GM12878 (cell line): ENCODE data around the gene PRRC2B.

Experiments
- ASH2L ChIP-seq: fragments of 300-600, 200-600 bp; sonication (generic); IDR thresholded peaks from 2 replicates; pipeline ENCODE4 v1.6.1; 2017; ENCODE audit warnings: low read depth, mild to moderate bottlenecking, borderline replicate concordance
- CHD2 ChIP-seq: IDR thresholded peaks from 2 replicates; pipeline ENCODE4 v1.6.1; 2011; ENCODE audit warnings: low read depth, low read length, improper control_type of control experiment, borderline replicate concordance
- POLR2A ChIP-seq: IDR thresholded peaks from 2 replicates; pipeline ENCODE4 v1.6.1; 2011; ENCODE audit warnings: low read depth, mild to moderate bottlenecking, low read length
- TARDBP ChIP-seq: IDR thresholded peaks from 2 replicates; pipeline ENCODE4 v1.6.1; 2016; ENCODE audit warnings: borderline replicate concordance
- TF ChIP-seq, protein P1 (sequence below): fragments of 450-650 bp; IDR thresholded peaks from 2 replicates; pipeline ENCODE4 v1.6.1; 2017; ENCODE audit warnings: mild to moderate bottlenecking, moderate library complexity

DNA sequence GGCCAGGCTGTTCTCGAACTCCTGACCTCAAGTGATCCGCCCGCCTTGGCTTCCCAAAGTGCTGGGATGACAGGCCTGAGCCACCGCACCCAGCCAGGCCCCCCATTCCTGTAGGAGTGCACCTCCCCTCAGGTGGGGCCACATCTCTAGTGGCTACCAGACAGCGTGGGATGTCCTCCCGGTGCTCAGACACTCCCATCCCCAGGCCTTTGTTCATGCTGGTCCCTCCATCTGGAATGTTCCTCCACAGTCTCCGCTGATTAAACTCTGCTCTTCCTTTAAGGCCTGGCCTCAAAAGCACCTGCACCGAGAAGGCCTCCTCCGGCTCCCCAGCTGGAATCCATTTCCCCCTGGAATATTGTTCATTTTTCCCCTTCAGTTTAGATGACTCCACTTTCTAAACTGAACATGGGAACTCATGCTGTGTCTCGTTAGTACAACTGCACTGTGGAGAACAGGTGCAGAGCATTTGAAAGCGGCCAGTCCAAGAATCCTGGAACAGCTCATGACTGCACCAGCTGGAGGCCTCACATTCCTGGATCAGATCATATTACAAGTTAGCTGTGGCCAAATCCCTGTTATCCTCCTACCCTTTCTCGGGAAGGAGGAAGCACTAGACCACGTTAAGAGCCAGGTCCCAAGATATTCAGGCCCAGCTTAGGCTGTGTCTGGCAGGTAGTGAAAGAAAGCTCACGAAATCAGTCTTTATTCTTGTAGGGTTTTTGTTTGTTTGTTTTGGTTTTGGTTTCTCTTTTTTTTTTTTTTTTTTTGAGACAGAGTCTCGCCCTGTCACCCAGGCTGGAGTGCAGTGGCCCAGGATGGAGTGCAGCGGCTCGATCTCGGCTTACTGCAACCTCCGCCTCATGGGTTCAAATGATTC lies 10.8 kb upstream of the PRRC2B start:
- no peak for TF ChIP-seq CHD2
- no peak for TF ChIP-seq ASH2L
- TF ChIP-seq, protein P1, sequence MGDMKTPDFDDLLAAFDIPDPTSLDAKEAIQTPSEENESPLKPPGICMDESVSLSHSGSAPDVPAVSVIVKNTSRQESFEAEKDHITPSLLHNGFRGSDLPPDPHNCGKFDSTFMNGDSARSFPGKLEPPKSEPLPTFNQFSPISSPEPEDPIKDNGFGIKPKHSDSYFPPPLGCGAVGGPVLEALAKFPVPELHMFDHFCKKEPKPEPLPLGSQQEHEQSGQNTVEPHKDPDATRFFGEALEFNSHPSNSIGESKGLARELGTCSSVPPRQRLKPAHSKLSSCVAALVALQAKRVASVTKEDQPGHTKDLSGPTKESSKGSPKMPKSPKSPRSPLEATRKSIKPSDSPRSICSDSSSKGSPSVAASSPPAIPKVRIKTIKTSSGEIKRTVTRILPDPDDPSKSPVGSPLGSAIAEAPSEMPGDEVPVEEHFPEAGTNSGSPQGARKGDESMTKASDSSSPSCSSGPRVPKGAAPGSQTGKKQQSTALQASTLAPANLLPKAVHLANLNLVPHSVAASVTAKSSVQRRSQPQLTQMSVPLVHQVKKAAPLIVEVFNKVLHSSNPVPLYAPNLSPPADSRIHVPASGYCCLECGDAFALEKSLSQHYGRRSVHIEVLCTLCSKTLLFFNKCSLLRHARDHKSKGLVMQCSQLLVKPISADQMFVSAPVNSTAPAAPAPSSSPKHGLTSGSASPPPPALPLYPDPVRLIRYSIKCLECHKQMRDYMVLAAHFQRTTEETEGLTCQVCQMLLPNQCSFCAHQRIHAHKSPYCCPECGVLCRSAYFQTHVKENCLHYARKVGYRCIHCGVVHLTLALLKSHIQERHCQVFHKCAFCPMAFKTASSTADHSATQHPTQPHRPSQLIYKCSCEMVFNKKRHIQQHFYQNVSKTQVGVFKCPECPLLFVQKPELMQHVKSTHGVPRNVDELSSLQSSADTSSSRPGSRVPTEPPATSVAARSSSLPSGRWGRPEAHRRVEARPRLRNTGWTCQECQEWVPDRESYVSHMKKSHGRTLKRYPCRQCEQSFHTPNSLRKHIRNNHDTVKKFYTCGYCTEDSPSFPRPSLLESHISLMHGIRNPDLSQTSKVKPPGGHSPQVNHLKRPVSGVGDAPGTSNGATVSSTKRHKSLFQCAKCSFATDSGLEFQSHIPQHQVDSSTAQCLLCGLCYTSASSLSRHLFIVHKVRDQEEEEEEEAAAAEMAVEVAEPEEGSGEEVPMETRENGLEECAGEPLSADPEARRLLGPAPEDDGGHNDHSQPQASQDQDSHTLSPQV = no peak
- no peak for TF ChIP-seq POLR2A
- TF ChIP-seq TARDBP = no peak
